Stimulated activated CD8-positive, alpha-beta memory T cell treated with anti-CD3 and anti-CD28 coated beads, Interleukin-12 subunit alpha, Interleukin-12 subunit beta, amount 100 ng/mL, for 1 hour (primary cell): ENCODE results near the gene SAP130.

ENCODE experiments used
- DNase-seq: peaks from one replicate; pipeline ENCODE4 v3.0.0-alpha.2; 2020; ENCODE audit warnings: low read depth

SAP130 gene

DNA sequence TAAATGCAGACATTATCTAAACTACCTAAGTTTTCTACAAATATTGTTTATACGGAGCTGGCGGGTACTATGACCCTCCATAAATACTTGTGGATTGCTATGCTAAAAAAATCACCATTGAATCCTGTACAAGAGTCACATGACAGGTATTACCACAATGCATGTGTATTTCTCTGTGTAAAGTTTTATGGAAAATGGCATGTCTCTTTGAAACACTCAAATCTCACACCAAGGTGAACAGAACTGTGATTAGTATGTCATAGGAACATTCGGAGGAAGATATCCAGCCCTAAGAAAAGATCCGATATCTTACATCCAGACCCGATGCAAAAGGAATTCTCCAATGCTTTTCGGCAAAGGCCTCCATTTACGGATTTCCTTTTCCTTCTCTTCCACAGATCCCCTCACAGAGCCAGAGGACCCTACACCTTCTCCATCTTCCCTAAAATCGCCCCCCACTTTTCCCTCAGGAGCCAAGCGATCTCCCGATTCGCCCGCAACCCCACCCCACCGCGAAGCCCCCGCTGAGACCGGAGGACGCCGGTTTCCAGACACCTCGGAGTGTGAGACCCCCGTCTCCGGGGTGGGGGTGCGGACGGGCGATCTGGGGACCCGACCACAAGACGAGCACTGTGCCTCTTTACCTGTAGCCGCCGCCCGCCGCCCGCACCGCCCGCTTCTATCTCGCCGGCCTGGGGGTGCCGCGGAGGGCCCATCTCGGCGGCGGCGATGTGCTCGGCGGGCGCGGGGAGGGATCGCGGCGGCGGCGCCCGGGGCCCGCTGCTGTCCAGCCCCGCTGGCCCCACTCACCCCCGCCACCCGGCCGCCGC lies 1.2 kb downstream of the SAP130 start:
- DNase-seq: no peak

DNA sequence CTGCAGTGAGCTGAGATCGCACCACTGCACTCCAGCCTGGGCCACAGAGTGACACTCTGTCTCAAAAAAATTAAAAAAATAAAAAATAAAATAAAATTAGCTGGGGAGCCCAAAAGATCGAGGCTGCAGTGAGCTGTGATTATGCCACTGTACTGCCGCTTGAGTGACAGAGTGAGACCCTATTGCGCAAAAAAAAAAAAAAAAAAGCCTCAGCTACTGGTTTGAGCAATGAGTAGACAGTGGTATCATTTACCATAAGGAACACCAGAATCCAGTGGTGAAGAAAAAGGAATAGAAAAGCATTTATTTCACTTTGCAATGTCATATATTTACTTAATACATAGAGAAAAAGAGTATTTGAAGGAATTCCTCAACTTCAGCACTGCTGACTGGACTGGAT lies 3.0 kb downstream of the SAP130 start:
- DNase-seq: no peak

DNA sequence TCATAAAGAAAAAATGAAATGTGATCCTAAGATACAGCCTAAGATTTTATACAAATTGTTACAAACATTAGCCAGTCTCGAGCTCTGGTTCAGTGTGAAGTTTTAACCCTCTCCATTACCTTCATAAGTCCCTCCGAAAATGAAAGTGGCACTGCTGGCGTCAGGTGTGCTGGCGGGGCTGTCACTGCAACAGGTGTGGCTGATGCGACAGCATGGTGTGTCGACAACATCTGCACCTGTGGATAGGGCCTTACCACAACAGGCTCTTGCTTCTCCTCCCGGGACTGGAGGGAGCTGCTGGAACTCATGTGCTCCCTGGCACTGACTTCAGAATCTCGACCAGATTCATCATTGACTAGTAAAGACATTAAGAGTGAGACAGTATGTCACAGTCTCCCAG lies 10.3 kb downstream of the SAP130 start:
- DNase-seq: no peak

- DNase-seq: no peak
Observed at GRCh38 chr2:128016620-128017019, 11.2 kb downstream of the SAP130 start.

DNA sequence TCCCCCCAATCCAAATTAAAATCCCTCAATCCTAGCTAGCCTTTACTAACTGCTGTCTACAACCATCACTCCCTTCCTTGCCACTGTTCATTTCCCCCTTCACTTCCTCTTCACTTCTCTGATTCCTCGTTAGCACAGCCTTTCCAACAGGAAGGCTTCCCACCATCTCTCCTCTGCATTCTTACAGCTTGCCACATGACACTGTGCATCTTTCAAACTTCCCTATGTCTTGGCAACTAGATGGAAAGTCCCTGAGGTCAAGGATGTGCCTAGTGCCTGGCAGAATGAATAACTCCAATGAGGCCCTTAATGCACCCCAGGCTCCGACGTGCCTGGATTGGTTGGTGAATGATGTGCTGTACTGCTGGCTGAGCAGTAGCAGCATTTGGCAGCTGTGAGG lies 15.2 kb downstream of the SAP130 start:
- no peak for DNase-seq

GRCh38 chr2:128008074-128008672 lies 19.7 kb downstream of the SAP130 start:
- DNase-seq: no peak

DNA sequence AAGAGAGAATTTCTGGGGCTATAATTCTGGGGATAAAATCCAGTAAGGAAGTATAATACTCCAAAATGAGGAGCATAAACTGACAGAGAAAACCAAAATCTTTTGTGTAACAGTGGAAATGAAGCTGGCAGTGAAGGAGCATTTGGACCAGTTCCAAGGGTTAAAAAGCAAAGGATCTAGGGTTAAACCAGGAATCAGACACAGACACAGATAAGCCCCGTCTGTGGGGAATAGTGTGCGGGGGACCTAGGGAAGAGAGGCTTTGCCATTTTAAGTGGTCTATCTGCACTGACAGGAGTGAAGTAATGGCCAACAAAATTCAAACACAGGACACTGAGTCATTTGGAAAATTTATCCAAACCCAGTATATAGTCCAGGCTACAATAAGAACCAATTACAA lies 23.4 kb downstream of the SAP130 start:
- DNase-seq: no peak

DNA sequence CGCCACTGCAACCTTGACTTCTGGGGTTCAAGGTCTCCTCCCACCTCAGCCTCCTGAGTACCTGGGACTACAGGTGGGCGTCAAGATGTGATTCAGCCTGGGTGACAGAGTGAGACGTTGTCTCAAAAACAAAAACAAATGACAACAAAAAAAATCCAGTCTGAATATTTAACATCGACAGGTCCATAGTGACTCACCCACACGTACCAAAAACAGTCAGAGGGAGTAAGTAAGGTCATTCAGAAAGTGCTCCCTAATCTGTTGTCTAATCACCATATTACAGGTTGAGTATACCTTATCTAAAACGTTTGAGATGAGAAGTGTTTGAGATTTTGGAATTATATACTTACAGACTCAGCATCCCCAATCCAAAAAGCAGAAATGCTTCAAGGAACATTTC lies 24.4 kb downstream of the SAP130 start:
- no peak for DNase-seq

DNA sequence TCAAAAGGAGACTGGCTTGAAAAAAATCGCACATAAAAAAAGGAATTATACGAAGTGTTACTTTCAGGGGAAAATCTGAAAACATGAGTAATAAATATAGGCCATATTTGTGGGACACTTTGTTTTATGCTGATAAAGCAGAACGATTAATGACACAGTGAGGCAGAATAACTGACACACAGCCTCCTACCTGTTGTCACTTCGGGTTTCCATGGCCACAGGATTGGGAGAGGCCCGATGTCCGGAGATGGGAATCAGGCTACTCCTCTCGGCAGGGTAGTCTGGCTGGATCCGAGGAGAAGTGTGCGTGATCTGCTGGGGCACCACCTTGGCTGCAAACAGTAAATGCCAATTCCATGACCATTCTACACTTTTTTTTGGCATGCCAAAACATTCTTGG lies 31.7 kb downstream of the SAP130 start:
- no peak for DNase-seq

DNA sequence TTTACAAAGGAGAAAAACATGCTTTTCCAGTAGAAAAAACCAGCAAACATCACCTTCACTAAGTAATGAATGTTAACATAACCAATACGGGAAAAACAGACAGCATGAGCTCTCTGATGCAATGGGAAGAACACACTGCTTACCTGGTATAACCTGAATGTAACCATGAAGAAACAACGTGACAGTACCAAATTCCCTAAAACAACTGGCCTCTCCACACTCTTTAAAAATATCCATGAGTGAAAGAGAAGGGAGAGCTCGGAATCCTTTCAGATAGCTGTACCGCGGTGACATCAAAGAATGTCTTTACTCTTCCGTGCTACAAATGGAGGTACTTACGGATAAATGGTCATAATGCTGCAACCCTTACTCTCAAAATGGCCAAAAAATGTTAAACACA lies 32.1 kb downstream of the SAP130 start:
- no peak for DNase-seq

DNA sequence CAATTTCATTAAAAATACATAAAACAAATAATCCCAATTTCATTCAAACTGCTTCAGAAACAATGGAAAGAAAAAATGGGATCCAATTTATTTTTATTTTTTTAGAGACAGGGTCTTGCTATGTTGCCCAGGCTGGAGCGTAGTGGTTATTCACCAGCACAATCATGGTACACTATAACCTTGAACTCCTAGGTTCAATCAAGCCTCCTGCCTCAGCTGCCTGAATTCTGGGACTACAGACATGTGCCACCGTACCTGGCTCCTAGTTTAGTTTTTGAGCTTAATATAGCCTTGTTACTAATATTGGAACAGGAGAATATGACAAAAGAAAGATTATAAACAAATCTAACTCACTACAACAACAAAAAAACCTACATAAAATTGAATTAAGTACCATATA lies 34.2 kb downstream of the SAP130 start:
- no peak for DNase-seq

- no peak for DNase-seq
Observed at GRCh38 chr2:127991742-127992141, 36.1 kb downstream of the SAP130 start.

DNA sequence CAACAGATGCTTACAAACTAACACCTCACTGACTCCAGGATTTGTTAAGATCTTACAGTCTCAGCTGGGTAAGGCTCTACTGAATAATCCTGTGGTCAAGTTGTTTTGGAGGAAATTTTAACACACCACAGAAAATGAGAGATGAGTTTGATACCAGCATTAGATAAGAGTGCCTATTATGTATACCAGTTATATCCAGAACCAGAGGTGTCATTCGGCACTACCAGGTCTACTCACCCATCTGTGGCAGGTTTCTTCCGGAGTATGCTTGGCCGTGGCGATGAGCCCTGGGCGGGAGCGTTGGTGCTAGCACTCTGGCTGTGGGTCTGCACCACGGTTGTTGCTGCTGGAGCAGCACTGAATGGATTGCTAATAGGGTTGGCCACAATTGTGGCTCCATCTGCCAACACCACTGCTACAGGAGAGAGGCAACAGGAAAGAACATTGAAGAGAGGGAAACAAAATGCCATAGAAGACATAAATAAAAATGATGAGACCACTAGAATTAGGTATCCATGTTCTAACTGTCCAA lies 41.2 kb downstream of the SAP130 start:
- DNase-seq: no peak

- no peak for DNase-seq
Observed at GRCh38 chr2:127985735-127986134, 42.1 kb downstream of the SAP130 start.

- DNase-seq: no peak
Observed at GRCh38 chr2:127985026-127985734, 42.7 kb downstream of the SAP130 start.

DNA sequence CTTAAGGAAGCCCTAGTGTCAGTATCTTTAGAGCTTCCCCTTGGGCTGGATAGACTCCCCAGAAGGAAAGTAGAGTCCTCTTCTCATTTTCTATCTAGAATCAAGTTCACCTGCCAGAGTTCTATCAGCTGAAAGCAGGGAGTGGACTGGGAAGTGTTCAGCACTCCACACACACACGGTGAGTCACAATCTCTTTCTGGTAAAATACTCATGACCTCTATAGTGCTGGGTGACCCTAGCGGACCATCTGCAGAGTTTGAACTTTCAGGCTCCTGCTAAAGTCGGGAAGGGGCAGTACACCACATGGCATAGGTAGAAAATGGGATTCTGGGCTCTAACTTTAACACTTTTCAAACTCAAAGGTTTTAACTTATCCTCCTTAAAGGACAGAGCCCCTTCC lies 43.3 kb downstream of the SAP130 start:
- DNase-seq: no peak

GRCh38 chr2:127969446-127969845 lies 58.4 kb downstream of the SAP130 start:
- no peak for DNase-seq

GRCh38 chr2:127968610-127969339 lies 59.1 kb downstream of the SAP130 start:
- DNase-seq: no peak

DNA sequence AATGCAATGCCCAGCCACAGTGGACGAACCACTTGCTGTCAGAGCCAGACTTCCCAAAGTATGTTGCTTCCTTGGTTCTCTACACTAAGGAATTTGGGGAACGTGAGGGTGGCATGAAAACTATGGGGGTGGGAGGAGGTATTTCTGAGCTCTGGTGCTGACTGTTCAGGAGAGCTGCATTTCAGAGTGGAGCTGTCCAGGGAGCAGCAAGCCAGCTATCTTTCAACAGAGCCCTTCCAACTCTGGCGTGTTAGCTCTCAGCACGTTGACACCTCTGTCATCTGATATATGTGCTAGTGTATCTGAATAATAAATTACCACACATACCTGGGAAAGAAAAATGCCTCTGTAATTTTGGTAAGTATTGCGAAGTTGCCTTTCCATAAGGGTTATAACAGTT lies 66.1 kb downstream of the SAP130 start:
- no peak for DNase-seq

GRCh38 chr2:127957240-127957639 lies 70.6 kb downstream of the SAP130 start:
- DNase-seq: no peak

DNA sequence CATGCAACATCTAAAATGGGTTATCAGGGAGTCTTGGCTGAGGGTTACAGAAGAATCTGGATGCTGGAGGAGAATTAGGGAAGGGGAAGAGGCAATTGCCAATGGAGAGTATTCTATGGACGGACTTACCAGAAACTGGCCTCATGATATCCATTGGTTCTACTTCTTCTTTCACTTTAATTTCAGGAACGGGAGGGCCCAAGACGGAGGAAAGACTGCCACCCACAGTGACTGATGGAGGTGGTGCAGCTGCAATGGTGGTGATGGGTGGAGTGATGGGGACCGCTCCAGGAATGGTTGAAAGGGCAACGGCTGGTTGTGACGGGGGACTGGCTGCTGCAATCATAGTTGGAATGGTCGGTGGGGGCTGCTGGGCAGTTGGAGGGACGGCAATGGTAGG lies 73.0 kb downstream of the SAP130 start:
- no peak for DNase-seq

GRCh38 chr2:127953849-127954248 lies 74.0 kb downstream of the SAP130 start:
- no peak for DNase-seq
